Neuronal stem cell (in vitro differentiated cells): ENCODE data around the gene CYBA.

ENCODE experiments used
- DNase-seq: peaks from one replicate; pipeline ENCODE4 v3.0.0-alpha.2; 2013; ENCODE audit warnings: low spot score
- H2AFZ ChIP-seq: one replicate; pipeline ENCODE4 v1.6.1; 2013; ENCODE audit warnings: mild to moderate bottlenecking, low read length, inconsistent platforms
- H2AK5ac ChIP-seq: 2 replicates; pipeline ENCODE4 v1.6.1; 2013; ENCODE audit warnings: low read depth, mild to moderate bottlenecking, inconsistent platforms, low read length, moderate library complexity, mixed read lengths
- H2BK120ac ChIP-seq: 2 replicates; pipeline ENCODE4 v1.6.1; 2013; ENCODE audit warnings: low read depth, mild to moderate bottlenecking, inconsistent platforms, low read length, moderate library complexity, mixed read lengths
- H2BK12ac ChIP-seq: one replicate; pipeline ENCODE4 v1.6.1; 2013; ENCODE audit warnings: low read length, inconsistent platforms
- H2BK15ac ChIP-seq: 2 replicates; pipeline ENCODE4 v1.6.1; 2013; ENCODE audit warnings: mild to moderate bottlenecking, low read length, inconsistent platforms, mixed read lengths
- H2BK5ac ChIP-seq: one replicate; pipeline ENCODE4 v1.6.1; 2013; ENCODE audit warnings: inconsistent platforms, mild to moderate bottlenecking, low read length, moderate library complexity
- H3K14ac ChIP-seq: one replicate; pipeline ENCODE4 v1.6.1; 2013; ENCODE audit warnings: low read length, inconsistent platforms
- H3K18ac ChIP-seq: 2 replicates; pipeline ENCODE4 v1.6.1; 2013; ENCODE audit warnings: low read length, inconsistent platforms
- H3K23ac ChIP-seq: 2 replicates; pipeline ENCODE4 v1.6.1; 2013; ENCODE audit warnings: low read depth, mild to moderate bottlenecking, mixed read lengths, low read length, inconsistent platforms; ENCODE audit not compliant: poor library complexity
- H3K27ac ChIP-seq: replicated peaks from 3 replicates; pipeline ENCODE4 v1.5.1; 2013; ENCODE audit warnings: low read length, inconsistent platforms
- H3K27me3 ChIP-seq, 3 experiments: 2 replicates each; pipeline ENCODE4 v1.6.1; 2013; ENCODE audit warnings: low read length in 3 of 3, mild to moderate bottlenecking in 2 of 3, inconsistent platforms in 1 of 3, low read depth in 1 of 3, mixed read lengths in 1 of 3, moderate library complexity in 1 of 3; ENCODE audit not compliant: control insufficient read depth in 3 of 3, insufficient read depth in 3 of 3
- H3K36me3 ChIP-seq, 2 donors: replicated peaks in 1 of 2; 2 replicates each; pipeline ENCODE4 v1.6.1; 2013; ENCODE audit warnings: low read length in 2 of 2; ENCODE audit not compliant: control insufficient read depth in 2 of 2, insufficient read depth in 2 of 2
- H3K4ac ChIP-seq: 2 replicates; pipeline ENCODE4 v1.6.1; 2013; ENCODE audit warnings: inconsistent platforms, mild to moderate bottlenecking, low read length, moderate library complexity
- H3K4me1 ChIP-seq, 2 donors: 1 replicate in 1 of 2; 2 replicates in 1 of 2; pipeline ENCODE4 v1.6.1; 2013; ENCODE audit warnings: low read length in 2 of 2, low read depth in 1 of 2; ENCODE audit not compliant: control insufficient read depth in 2 of 2, insufficient read depth in 1 of 2
- H3K4me2 ChIP-seq: one replicate; pipeline ENCODE4 v1.6.1; 2013; ENCODE audit warnings: mild to moderate bottlenecking, low read length, inconsistent platforms; ENCODE audit not compliant: insufficient read depth, poor library complexity, severe bottlenecking
- H3K4me3 ChIP-seq, 2 donors: 2 replicates each; pipeline ENCODE4 v1.5.1; 2013; ENCODE audit warnings: low read length in 2 of 2, mild to moderate bottlenecking in 2 of 2, inconsistent platforms in 1 of 2, moderate library complexity in 1 of 2
- H3K79me1 ChIP-seq: one replicate; pipeline ENCODE4 v1.6.1; 2013; ENCODE audit warnings: low read depth, mild to moderate bottlenecking, inconsistent platforms, low read length, moderate library complexity
- H3K9ac ChIP-seq: one replicate; pipeline ENCODE4 v1.6.1; 2013; ENCODE audit warnings: mild to moderate bottlenecking, low read depth, low read length, inconsistent platforms; ENCODE audit not compliant: poor library complexity
- H3K9me3 ChIP-seq, 2 donors: replicated peaks in 1 of 2; 2 replicates each; pipeline versions ENCODE3 to v1.6.1; 2013; ENCODE audit warnings: low read length in 2 of 2, mild to moderate bottlenecking in 2 of 2, inconsistent platforms in 1 of 2, low read depth in 1 of 2, mixed read lengths in 1 of 2, moderate library complexity in 1 of 2; ENCODE audit not compliant: control insufficient read depth in 2 of 2, insufficient read depth in 1 of 2
- H4K8ac ChIP-seq: one replicate; pipeline ENCODE4 v1.6.1; 2013; ENCODE audit warnings: low read depth, mild to moderate bottlenecking, inconsistent platforms, low read length, moderate library complexity
- H4K91ac ChIP-seq: one replicate; pipeline ENCODE4 v1.6.1; 2013; ENCODE audit warnings: low read length, low read depth, mild to moderate bottlenecking, inconsistent platforms; ENCODE audit not compliant: poor library complexity
- WGBS, 2 donors: extraction: QIAGEN DNeasy Blood & Tissue Kit; methylation state at CpG; one replicate each; pipeline ENCODE4 v1.1.7; 2013; ENCODE audit warnings: missing lambda C conversion rate in 2 of 2, mixed read lengths in 1 of 2; ENCODE audit not compliant: insufficient read length in 2 of 2, insufficient replicate concordance in 1 of 2; ENCODE audit errors: extremely low coverage in 2 of 2; 5-methylcytosine and 5-hydroxymethylcytosine counted together

Gene CYBA

GRCh38 chr16:88593910-88594309, 56.9 kb downstream of the CYBA start:
- WGBS, 2 donors, result no CpG with 5 or more reads among the region's 6 CpGs
- H2BK12ac ChIP-seq, result no peak overlapping the region
- no peak overlapping the region for H3K23ac ChIP-seq
- H3K36me3 ChIP-seq, result peaks cover 37 to 79% of the 10 kb centered on the region in 2 donors
- no peak overlapping the region for H2AFZ ChIP-seq
- H2BK15ac ChIP-seq, result no peak overlapping the region
- no peak overlapping the region for H3K4me3 ChIP-seq
- no peaks in the 10 kb centered on the region for H3K4me1 ChIP-seq
- no peak overlapping the region for H3K14ac ChIP-seq
- H2BK5ac ChIP-seq, result no peak overlapping the region
- H3K79me1 ChIP-seq, result peaks cover 5% of the 10 kb centered on the region
- no peak overlapping the region for H3K27ac ChIP-seq
- no peak overlapping the region for H4K8ac ChIP-seq
- H3K4me2 ChIP-seq, result no peak overlapping the region
- H3K4ac ChIP-seq, result no peak overlapping the region
- no peak overlapping the region for H3K9ac ChIP-seq
- DNase-seq, result no peak
- H3K18ac ChIP-seq, result no peak overlapping the region
- no peak overlapping the region for H2BK120ac ChIP-seq
- no peak overlapping the region for H4K91ac ChIP-seq
- peaks cover 0 to 1% (median 0%) of the 10 kb centered on the region in 3 experiments for H3K27me3 ChIP-seq
- H2AK5ac ChIP-seq, result no peak overlapping the region
- no peaks in the 10 kb centered on the region for H3K9me3 ChIP-seq

- H2AK5ac ChIP-seq, result no peak overlapping the region
- H3K9ac ChIP-seq, result no peak overlapping the region
- no peak overlapping the region for H2BK120ac ChIP-seq
- no peak overlapping the region for H3K4me2 ChIP-seq
- no peak overlapping the region for H2AFZ ChIP-seq
- H3K4me1 ChIP-seq, result no peaks in the 10 kb centered on the region
- H3K14ac ChIP-seq, result no peak overlapping the region
- H3K18ac ChIP-seq, result no peak overlapping the region
- H3K27ac ChIP-seq, result no peak overlapping the region
- no peak overlapping the region for H2BK12ac ChIP-seq
- no peaks in the 10 kb centered on the region for H3K9me3 ChIP-seq
- H3K27me3 ChIP-seq, result peaks cover 0 to 1% (median 0%) of the 10 kb centered on the region in 3 experiments
- no peak for DNase-seq
- no peak overlapping the region for H4K8ac ChIP-seq
- H3K79me1 ChIP-seq, result peaks cover 4% of the 10 kb centered on the region
- no CpG with 5 or more reads among the region's 11 CpGs for WGBS, 2 donors
- peak overlapping the region; percentile 81 for H3K23ac ChIP-seq
- no peak overlapping the region for H2BK15ac ChIP-seq
- no peak overlapping the region for H3K4ac ChIP-seq
- H3K4me3 ChIP-seq, result no peak overlapping the region
- H3K36me3 ChIP-seq, result peaks cover 34 to 79% of the 10 kb centered on the region in 2 donors
- no peak overlapping the region for H2BK5ac ChIP-seq
- no peak overlapping the region for H4K91ac ChIP-seq
These were observed 57.4 kb downstream of the CYBA start for GRCh38 chr16:88593489-88593888.
